Measurements from ENCODE around the gene ARHGAP32. TPM values are rescaled to one million over a fixed set of nuclear protein-coding genes. Genes with fewer than 3 reads are reported as not detected.

The ARHGAP32 gene
- total RNA-seq, 4 donors from 2014 or later = 41.3 to 108 (median 101) TPM

GRCh38 chr11:129048911-129049310 lies 143.2 kb downstream of the ARHGAP32 start:
- TF ChIP-seq CTCF (IDR thresholded peaks at IDR 0.05) (no peak), POLR2A (IDR thresholded peaks at IDR 0.05) (no peak)
- H3K27ac ChIP-seq = no peak overlapping the region
- DNase-seq = no peak

GRCh38 chr11:129045150-129045549 lies 147.0 kb downstream of the ARHGAP32 start:
- Histone ChIP-seq H3K9me3 (no peaks in the 10 kb centered on the region), H3K36me3 (no peaks in the 10 kb centered on the region), H3K4me3 (no peak overlapping the region), H3K4me1 (no peaks in the 10 kb centered on the region), H3K27ac (no peak overlapping the region), H3K27me3 (no peaks in the 10 kb centered on the region)
- no peak for TF ChIP-seq CTCF (IDR thresholded peaks at IDR 0.05)
- no peak for TF ChIP-seq POLR2A (IDR thresholded peaks at IDR 0.05)
- DNase-seq = no peak

More at GRCh38 chr11:129048911-129049310, 143.2 kb downstream of the ARHGAP32 start:
- no peak overlapping the region for H3K4me3 ChIP-seq
- no peaks in the 10 kb centered on the region for H3K27me3 ChIP-seq
- H3K9me3 ChIP-seq = no peaks in the 10 kb centered on the region
- H3K4me1 ChIP-seq = no peaks in the 10 kb centered on the region
- H3K36me3 ChIP-seq = no peaks in the 10 kb centered on the region

GRCh38 chr11:129042503-129042902 lies 149.6 kb downstream of the ARHGAP32 start:
- Histone ChIP-seq H3K9me3 (no peaks in the 10 kb centered on the region), H3K27ac (no peak overlapping the region), H3K4me3 (no peak overlapping the region), H3K27me3 (no peaks in the 10 kb centered on the region), H3K4me1 (no peaks in the 10 kb centered on the region), H3K36me3 (no peaks in the 10 kb centered on the region)
- no peak for TF ChIP-seq POLR2A (IDR thresholded peaks at IDR 0.05)
- no peak for TF ChIP-seq CTCF (IDR thresholded peaks at IDR 0.05)
- DNase-seq = no peak

GRCh38 chr11:129041611-129042018 lies 150.5 kb downstream of the ARHGAP32 start:
- Histone ChIP-seq H3K36me3 (no peaks in the 10 kb centered on the region), H3K9me3 (no peaks in the 10 kb centered on the region), H3K4me3 (no peak overlapping the region), H3K27ac (no peak overlapping the region), H3K4me1 (no peaks in the 10 kb centered on the region), H3K27me3 (no peaks in the 10 kb centered on the region)
- no peak for TF ChIP-seq POLR2A (IDR thresholded peaks at IDR 0.05)
- TF ChIP-seq CTCF (IDR thresholded peaks at IDR 0.05) = no peak
- DNase-seq = no peak

GRCh38 chr11:129040934-129041333 lies 151.2 kb downstream of the ARHGAP32 start:
- H3K9me3 ChIP-seq = no peaks in the 10 kb centered on the region
- TF ChIP-seq POLR2A (IDR thresholded peaks at IDR 0.05) = no peak
- no peak for TF ChIP-seq CTCF (IDR thresholded peaks at IDR 0.05)

GRCh38 chr11:129035244-129035643 lies 156.9 kb downstream of the ARHGAP32 start:
- no peaks in the 10 kb centered on the region for H3K9me3 ChIP-seq
- no peak overlapping the region for H3K4me3 ChIP-seq
- TF ChIP-seq POLR2A (IDR thresholded peaks at IDR 0.05) (no peak), CTCF (IDR thresholded peaks at IDR 0.05) (no peak)
- H3K4me1 ChIP-seq = no peaks in the 10 kb centered on the region
- no peak for DNase-seq
- no peaks in the 10 kb centered on the region for H3K36me3 ChIP-seq
- no peak overlapping the region for H3K27ac ChIP-seq
- H3K27me3 ChIP-seq = no peaks in the 10 kb centered on the region

More at GRCh38 chr11:129040934-129041333, 151.2 kb downstream of the ARHGAP32 start:
- no peaks in the 10 kb centered on the region for H3K4me1 ChIP-seq
- H3K4me3 ChIP-seq = no peak overlapping the region
- H3K36me3 ChIP-seq = no peaks in the 10 kb centered on the region
- H3K27ac ChIP-seq = no peak overlapping the region
- H3K27me3 ChIP-seq = no peaks in the 10 kb centered on the region
- DNase-seq = no peak
